ENCODE data around the gene PKD1L1. TPM values are rescaled to one million over a fixed set of nuclear protein-coding genes. Genes with fewer than 3 reads are reported as not detected.

The PKD1L1 gene
- polyA plus RNA-seq, 1 donor from 2014 or later, result 2.0 TPM

DNA sequence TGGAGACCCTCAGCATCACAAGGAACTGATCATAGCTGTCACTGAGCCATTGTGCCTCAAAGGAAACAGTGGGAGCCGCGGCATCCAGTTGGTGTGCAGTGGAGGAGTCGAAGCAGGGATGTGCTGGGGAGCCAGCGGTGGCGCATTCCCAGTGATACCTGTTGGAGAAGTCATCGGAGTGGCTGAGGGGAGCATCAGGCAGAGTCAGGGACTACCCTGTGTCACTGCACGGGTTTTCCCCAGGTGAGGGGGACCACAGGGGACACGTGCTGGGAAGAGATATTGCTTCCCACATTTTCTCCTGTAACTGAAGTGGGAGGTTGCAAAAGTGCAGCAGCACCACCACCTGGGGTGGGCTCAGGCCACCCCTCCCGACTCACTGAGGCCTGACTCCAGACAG is 57.7 kb downstream of the PKD1L1 start:
- Histone ChIP-seq H3K36me3 (ENCODE audit: insufficient read depth, low read length) (no peaks in the 10 kb centered on the region), H4K20me1 (ENCODE audit: insufficient read depth) (no peaks in the 10 kb centered on the region), H3K27me3 (ENCODE audit: insufficient read depth, low read depth, low read length) (no peaks in the 10 kb centered on the region), H3K79me2 (replicated peaks; ENCODE audit: insufficient read depth, low read length) (no peaks in the 10 kb centered on the region), H2AFZ (ENCODE audit: low read depth, low read length) (no peak overlapping the region), H3F3A (ENCODE audit: insufficient read depth, low read length, poor library complexity, severe bottlenecking) (no peaks in the 10 kb centered on the region), H3K4me3 (ENCODE audit: low read length) (no peak overlapping the region), H3K4me2 (ENCODE audit: low read length) (no peak overlapping the region), H3K9me2 (ENCODE audit: insufficient read depth, low read length) (no peaks in the 10 kb centered on the region), H3K27ac (ENCODE audit: low read length) (no peak overlapping the region), H3K9ac (ENCODE audit: low read length) (no peak overlapping the region), H3K9me3 (ENCODE audit: low read length) (no peaks in the 10 kb centered on the region)
- TF ChIP-seq EZH2 (IDR thresholded peaks at IDR 0.05; ENCODE audit: borderline replicate concordance, insufficient read depth, low read length, poor library complexity, severe bottlenecking), result no peak
- no peak for TF ChIP-seq SMC3 (conservative IDR thresholded peaks at IDR 0.05; ENCODE audit: poor library complexity)
- TF ChIP-seq EP300 (conservative IDR thresholded peaks at IDR 0.05; ENCODE audit: poor library complexity, severe bottlenecking), result no peak
- no peak for TF ChIP-seq MXI1 (conservative IDR thresholded peaks at IDR 0.05; ENCODE audit: poor library complexity, severe bottlenecking)
- TF ChIP-seq TAF1 (IDR thresholded peaks at IDR 0.05; ENCODE audit: low read depth), result no peak
- TF ChIP-seq, protein P1, sequence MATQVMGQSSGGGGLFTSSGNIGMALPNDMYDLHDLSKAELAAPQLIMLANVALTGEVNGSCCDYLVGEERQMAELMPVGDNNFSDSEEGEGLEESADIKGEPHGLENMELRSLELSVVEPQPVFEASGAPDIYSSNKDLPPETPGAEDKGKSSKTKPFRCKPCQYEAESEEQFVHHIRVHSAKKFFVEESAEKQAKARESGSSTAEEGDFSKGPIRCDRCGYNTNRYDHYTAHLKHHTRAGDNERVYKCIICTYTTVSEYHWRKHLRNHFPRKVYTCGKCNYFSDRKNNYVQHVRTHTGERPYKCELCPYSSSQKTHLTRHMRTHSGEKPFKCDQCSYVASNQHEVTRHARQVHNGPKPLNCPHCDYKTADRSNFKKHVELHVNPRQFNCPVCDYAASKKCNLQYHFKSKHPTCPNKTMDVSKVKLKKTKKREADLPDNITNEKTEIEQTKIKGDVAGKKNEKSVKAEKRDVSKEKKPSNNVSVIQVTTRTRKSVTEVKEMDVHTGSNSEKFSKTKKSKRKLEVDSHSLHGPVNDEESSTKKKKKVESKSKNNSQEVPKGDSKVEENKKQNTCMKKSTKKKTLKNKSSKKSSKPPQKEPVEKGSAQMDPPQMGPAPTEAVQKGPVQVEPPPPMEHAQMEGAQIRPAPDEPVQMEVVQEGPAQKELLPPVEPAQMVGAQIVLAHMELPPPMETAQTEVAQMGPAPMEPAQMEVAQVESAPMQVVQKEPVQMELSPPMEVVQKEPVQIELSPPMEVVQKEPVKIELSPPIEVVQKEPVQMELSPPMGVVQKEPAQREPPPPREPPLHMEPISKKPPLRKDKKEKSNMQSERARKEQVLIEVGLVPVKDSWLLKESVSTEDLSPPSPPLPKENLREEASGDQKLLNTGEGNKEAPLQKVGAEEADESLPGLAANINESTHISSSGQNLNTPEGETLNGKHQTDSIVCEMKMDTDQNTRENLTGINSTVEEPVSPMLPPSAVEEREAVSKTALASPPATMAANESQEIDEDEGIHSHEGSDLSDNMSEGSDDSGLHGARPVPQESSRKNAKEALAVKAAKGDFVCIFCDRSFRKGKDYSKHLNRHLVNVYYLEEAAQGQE (IDR thresholded peaks at IDR 0.05; ENCODE audit: borderline replicate concordance), result no peak
- TF ChIP-seq, protein P2, sequence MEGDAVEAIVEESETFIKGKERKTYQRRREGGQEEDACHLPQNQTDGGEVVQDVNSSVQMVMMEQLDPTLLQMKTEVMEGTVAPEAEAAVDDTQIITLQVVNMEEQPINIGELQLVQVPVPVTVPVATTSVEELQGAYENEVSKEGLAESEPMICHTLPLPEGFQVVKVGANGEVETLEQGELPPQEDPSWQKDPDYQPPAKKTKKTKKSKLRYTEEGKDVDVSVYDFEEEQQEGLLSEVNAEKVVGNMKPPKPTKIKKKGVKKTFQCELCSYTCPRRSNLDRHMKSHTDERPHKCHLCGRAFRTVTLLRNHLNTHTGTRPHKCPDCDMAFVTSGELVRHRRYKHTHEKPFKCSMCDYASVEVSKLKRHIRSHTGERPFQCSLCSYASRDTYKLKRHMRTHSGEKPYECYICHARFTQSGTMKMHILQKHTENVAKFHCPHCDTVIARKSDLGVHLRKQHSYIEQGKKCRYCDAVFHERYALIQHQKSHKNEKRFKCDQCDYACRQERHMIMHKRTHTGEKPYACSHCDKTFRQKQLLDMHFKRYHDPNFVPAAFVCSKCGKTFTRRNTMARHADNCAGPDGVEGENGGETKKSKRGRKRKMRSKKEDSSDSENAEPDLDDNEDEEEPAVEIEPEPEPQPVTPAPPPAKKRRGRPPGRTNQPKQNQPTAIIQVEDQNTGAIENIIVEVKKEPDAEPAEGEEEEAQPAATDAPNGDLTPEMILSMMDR (IDR thresholded peaks at IDR 0.05; ENCODE audit: poor library complexity, severe bottlenecking), result no peak
- TF ChIP-seq RAD21 (conservative IDR thresholded peaks at IDR 0.05), result no peak
- TF ChIP-seq POLR2AphosphoS5 (IDR thresholded peaks at IDR 0.05), result no peak

DNA sequence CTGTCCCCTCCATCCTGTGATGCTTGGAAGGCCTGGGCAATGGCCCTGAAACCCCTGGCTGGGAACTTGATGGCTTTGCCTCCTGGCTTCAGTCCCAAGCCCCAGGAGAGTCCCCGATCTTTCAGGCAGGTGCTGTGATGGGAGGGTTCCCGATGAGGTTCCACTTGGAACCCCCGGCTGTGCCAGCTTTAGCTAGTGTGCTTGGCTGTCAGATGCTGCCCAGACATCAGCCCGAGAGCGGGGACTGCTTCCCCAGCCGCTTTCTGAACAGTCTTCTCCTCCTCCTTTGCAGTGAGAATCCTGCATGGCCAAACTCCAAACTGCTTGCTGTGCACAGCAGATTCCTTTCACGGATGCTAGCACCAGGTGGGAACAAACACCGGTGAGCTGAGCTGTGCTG is 58.1 kb downstream of the PKD1L1 start:
- no peak overlapping the region for H2AFZ ChIP-seq (ENCODE audit: low read depth, low read length)
- TF ChIP-seq TAF1 (IDR thresholded peaks at IDR 0.05; ENCODE audit: low read depth) (no peak), MXI1 (conservative IDR thresholded peaks at IDR 0.05; ENCODE audit: poor library complexity, severe bottlenecking) (no peak), EZH2 (IDR thresholded peaks at IDR 0.05; ENCODE audit: borderline replicate concordance, insufficient read depth, low read length, poor library complexity, severe bottlenecking) (no peak), EP300 (conservative IDR thresholded peaks at IDR 0.05; ENCODE audit: poor library complexity, severe bottlenecking) (no peak), POLR2AphosphoS5 (IDR thresholded peaks at IDR 0.05) (no peak), RAD21 (conservative IDR thresholded peaks at IDR 0.05) (no peak), SMC3 (conservative IDR thresholded peaks at IDR 0.05; ENCODE audit: poor library complexity) (no peak)
- TF ChIP-seq, protein P1 (IDR thresholded peaks at IDR 0.05; ENCODE audit: borderline replicate concordance), result no peak
- TF ChIP-seq, protein P2 (IDR thresholded peaks at IDR 0.05; ENCODE audit: poor library complexity, severe bottlenecking), result no peak
- H3K9me3 ChIP-seq (ENCODE audit: low read length), result no peaks in the 10 kb centered on the region
- no peaks in the 10 kb centered on the region for H3K36me3 ChIP-seq (ENCODE audit: insufficient read depth, low read length)
- H3K79me2 ChIP-seq (replicated peaks; ENCODE audit: insufficient read depth, low read length), result no peaks in the 10 kb centered on the region
- H3K27me3 ChIP-seq (ENCODE audit: insufficient read depth, low read depth, low read length), result no peaks in the 10 kb centered on the region
- no peak overlapping the region for H3K4me2 ChIP-seq (ENCODE audit: low read length)
- no peak overlapping the region for H3K9ac ChIP-seq (ENCODE audit: low read length)
- no peak overlapping the region for H3K27ac ChIP-seq (ENCODE audit: low read length)
- no peaks in the 10 kb centered on the region for H3K9me2 ChIP-seq (ENCODE audit: insufficient read depth, low read length)
- no peaks in the 10 kb centered on the region for H4K20me1 ChIP-seq (ENCODE audit: insufficient read depth)
- no peaks in the 10 kb centered on the region for H3F3A ChIP-seq (ENCODE audit: insufficient read depth, low read length, poor library complexity, severe bottlenecking)
- no peak overlapping the region for H3K4me3 ChIP-seq (ENCODE audit: low read length)

Measured in neural cell (in vitro differentiated cells).